Activated T-cell treated with anti-CD3 and anti-CD28 coated beads, Interleukin-2, amount 50 U/mL, for 24 hours (primary cell): Measurements from ENCODE around the gene UQCRC2.
"Not testable (repeated sequence)": the region's sequence is repeated elsewhere in the genome, so short reads cannot be mapped to it uniquely, and the experiment has no call there.

Experiments
- DNase-seq: peaks from one replicate; pipeline ENCODE4 v3.0.0-alpha.2; 2020
- H3K27ac Mint-ChIP-seq: 2 replicates; pipeline ENCODE4 v1.8.0; 2020; ENCODE audit warnings: mild to moderate bottlenecking, mixed read lengths
- H3K27me3 Mint-ChIP-seq: 2 replicates; pipeline ENCODE4 v1.8.0; 2020; ENCODE audit warnings: mixed read lengths
- H3K36me3 Mint-ChIP-seq: 2 replicates; pipeline ENCODE4 v1.8.0; 2020; ENCODE audit warnings: low read depth, mixed read lengths
- H3K4me1 Mint-ChIP-seq: 2 replicates; pipeline ENCODE4 v1.8.0; 2020; ENCODE audit warnings: low read depth, mixed read lengths
- H3K4me3 Mint-ChIP-seq: 2 replicates; pipeline ENCODE4 v1.8.0; 2020; ENCODE audit warnings: mild to moderate bottlenecking, moderate library complexity, mixed read lengths
- H3K9me3 Mint-ChIP-seq: 2 replicates; pipeline ENCODE4 v1.8.0; 2020; ENCODE audit warnings: mixed read lengths

The UQCRC2 gene

DNA sequence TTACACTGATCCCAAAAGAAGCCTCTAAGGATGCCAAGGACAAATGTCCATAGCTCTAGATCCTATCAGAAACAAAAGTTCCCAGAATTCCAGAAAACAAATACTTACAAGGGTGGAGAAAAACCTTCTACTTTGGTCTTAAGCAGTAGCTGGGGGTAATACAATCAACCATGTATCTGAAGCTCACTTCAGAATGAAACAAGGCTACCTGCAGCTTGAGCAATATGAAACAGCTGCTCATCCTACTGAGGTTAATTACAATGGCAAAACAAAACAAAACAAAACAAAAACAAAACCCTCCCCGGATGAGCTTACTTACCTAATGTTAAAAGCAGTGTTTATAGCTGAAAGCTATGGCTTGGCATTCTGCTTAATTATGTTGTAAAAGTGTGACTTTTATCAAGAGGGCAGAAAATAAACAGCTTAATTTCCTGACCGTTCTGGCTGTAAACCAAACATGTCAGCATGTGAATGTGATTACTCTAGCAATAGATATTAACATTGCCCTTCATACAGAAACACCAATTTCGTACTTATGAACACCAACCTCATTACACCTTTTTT lies 37.3 kb downstream of the UQCRC2 start:
- Mint-ChIP-seq H3K4me1 (peaks cover 10% of the 10 kb centered on the region), H3K27me3 (no peaks in the 10 kb centered on the region), H3K9me3 (no peaks in the 10 kb centered on the region), H3K36me3 (peaks cover 15% of the 10 kb centered on the region), H3K4me3 (no peak overlapping the region), H3K27ac (no peak overlapping the region)
- DNase-seq = no peak

GRCh38 chr16:21991621-21992020 lies 38.5 kb downstream of the UQCRC2 start:
- Mint-ChIP-seq H3K4me1 (peaks cover 10% of the 10 kb centered on the region), H3K27me3 (no peaks in the 10 kb centered on the region), H3K27ac (no peak overlapping the region), H3K4me3 (no peak overlapping the region), H3K36me3 (peaks cover 6% of the 10 kb centered on the region), H3K9me3 (no peaks in the 10 kb centered on the region)
- DNase-seq = no peak

DNA sequence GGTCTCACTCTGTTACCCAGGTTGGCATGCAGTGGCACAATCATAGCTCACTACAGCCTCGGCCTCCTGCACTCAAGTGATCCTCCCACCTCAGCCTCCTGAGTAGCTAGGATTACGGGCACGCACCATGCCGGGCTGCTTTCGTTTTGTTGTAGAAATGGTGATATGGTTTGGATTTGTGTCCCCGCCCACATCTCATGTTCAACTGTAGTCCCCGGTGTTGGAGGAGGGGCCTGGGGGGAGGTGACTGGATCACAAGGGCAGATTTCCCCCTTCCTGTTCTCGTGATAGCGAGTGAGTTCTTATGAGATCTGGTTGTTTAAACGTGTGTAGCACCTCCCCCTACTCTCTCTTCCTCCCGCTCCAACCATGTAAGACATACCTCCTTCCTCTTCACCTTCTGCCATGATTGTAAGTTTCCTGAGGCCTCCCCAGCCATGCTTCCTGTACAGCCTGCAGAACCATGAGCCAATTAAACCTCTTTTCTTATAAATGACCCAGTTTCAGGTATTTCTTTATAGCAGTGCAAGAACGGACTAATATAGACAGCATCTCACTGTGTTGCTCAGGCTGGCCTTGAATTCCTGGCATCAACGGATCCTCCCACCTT lies 41.8 kb downstream of the UQCRC2 start:
- Mint-ChIP-seq H3K4me1 (peaks cover 10% of the 10 kb centered on the region), H3K9me3 (no peaks in the 10 kb centered on the region), H3K36me3 (no peaks in the 10 kb centered on the region), H3K27me3 (no peaks in the 10 kb centered on the region), H3K4me3 (no peak overlapping the region), H3K27ac (no peak overlapping the region)
- no peak for DNase-seq

DNA sequence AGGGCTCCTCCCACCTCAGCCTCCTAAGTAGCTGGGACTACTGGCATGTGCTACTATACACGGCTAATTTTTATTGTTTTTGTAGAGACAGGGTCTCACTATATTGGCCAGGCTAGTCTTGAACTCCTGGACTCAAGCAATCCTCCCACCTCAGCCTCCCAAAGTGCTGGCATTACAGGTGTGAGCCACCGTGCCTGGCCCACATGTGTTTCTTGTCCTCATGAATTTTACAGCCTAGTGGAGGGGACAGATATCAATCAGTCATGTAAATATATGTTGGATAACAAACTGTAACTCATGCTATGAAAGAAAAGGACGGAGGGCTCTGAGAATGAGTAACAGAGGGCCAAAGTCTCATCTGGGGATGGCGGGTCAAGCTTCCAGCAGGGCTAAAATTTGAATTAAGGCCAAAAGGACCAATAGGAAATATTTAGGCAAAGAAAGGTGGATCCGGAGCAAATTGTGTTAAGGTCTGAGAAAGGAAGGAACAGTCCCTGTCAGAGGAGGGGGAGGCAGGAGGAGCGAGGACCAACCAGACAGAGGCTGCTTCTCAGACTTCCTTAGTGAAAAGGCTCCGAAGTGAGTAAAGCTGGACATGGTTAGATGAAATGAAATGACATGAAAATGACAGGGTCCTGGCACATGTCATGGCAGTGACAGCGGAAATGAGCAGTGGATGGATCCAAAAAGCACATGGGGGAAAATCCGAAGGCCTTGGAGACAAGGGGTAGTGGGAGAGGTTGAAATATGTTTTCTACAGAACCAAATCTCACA lies 43.9 kb downstream of the UQCRC2 start:
- no peak overlapping the region for H3K27ac Mint-ChIP-seq

DNA sequence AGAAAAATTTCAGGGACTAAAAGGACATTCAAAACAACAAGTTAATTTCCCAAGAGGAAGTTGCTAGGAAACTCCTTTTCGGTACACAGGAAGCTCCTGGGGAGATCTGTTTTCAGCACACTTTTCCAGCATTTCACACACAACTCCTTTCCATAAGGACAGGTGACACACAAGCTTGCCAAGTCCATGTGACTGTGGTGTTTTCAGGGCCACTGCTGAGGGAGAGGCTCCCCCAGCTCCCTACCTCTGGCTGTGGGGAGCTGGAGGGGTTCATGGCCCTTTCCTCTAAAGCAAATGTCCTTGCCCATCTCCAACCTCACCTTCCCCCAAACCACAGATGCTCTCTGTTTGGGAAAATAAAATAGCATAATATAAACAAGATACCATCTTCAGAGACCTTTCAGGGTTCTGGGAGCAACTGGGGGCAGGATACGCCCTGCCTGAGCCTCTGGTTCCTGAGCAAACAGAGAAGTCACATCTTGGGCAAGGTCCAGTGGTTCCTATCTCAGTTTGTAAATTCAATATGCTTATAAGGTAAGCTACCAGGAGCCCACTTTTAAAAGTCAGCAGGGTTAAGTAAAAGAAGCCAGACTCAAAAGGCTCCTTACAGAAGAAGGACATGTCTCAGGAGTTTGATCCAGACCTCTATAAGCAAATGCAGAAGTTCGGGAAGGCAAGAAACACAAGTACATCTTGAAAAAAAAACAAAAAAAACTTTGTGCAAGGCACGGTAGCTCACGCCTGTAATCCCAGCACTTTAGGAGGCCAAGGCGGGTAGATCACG lies 44.7 kb downstream of the UQCRC2 start:
- Mint-ChIP-seq H3K27me3 (no peaks in the 10 kb centered on the region), H3K4me1 (peaks cover 6% of the 10 kb centered on the region), H3K27ac (no peak overlapping the region), H3K36me3 (no peaks in the 10 kb centered on the region), H3K4me3 (no peak overlapping the region), H3K9me3 (no peaks in the 10 kb centered on the region)
- DNase-seq = no peak

More for the DNA sequence above, 43.9 kb downstream of the UQCRC2 start:
- Mint-ChIP-seq H3K36me3 (no peaks in the 10 kb centered on the region), H3K9me3 (no peaks in the 10 kb centered on the region), H3K4me3 (no peak overlapping the region), H3K4me1 (peaks cover 6% of the 10 kb centered on the region), H3K27me3 (no peaks in the 10 kb centered on the region)
- no peak for DNase-seq

GRCh38 chr16:22001591-22001990 lies 48.4 kb downstream of the UQCRC2 start:
- DNase-seq = no peak
- Mint-ChIP-seq H3K9me3 (no peaks in the 10 kb centered on the region), H3K36me3 (no peaks in the 10 kb centered on the region), H3K4me1 (peaks cover 9% of the 10 kb centered on the region), H3K27ac (no peak overlapping the region), H3K27me3 (no peaks in the 10 kb centered on the region), H3K4me3 (no peak overlapping the region)

DNA sequence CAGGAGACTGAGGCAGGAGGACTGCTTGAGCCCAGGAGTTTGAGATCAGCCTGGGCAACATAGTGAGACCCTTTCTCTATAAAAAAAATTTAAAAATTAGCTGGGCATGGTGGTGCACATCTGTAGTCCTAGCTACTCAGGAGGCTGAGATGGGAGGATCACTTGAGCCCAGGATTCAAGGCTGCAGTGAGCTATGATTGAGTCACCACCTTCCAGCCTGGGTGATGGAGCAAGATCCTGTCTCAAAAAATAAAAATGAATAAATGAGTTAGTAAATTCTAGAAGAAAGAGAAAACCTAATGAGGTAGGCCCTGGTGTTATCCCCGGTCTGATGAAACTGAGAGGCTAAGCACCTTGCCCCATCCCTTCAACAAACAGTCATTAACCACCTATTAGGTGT lies 48.9 kb downstream of the UQCRC2 start:
- DNase-seq, H3K36me3 Mint-ChIP-seq, H3K4me3 Mint-ChIP-seq, H3K27ac Mint-ChIP-seq, H3K9me3 Mint-ChIP-seq, H3K27me3 Mint-ChIP-seq: not testable (repeated sequence)
- peaks cover 13% of the 10 kb centered on the region for H3K4me1 Mint-ChIP-seq

GRCh38 chr16:22003195-22003594 lies 50.0 kb downstream of the UQCRC2 start:
- DNase-seq = no peak
- H3K27me3 Mint-ChIP-seq = no peaks in the 10 kb centered on the region
- H3K9me3 Mint-ChIP-seq = no peaks in the 10 kb centered on the region
- H3K4me1 Mint-ChIP-seq = peaks cover 17% of the 10 kb centered on the region
- H3K4me3 Mint-ChIP-seq = no peak overlapping the region
- H3K27ac Mint-ChIP-seq = no peak overlapping the region
- peaks cover 2% of the 10 kb centered on the region for H3K36me3 Mint-ChIP-seq

DNA sequence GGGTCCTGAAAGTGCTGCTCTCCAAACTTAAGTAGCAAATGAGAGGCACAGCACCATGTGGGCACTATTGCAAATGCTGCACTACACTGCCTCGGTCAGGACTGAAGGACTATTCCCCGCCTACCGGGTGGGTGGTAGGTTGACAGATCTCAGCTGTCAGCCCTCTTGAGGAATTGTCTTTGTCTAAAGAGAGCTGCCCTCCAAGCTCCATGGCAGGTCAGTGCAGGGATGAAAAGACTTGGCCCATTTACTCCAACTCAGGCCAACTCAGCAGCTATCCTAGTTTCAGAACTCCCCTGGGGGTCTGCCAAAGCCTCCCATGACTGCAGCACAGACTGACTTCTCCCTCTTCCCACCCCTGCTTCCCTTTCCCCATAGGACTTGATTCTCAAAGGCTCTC lies 51.2 kb downstream of the UQCRC2 start:
- Mint-ChIP-seq H3K9me3 (no peaks in the 10 kb centered on the region), H3K4me1 (peaks cover 22% of the 10 kb centered on the region), H3K4me3 (no peak overlapping the region), H3K27ac (no peak overlapping the region), H3K36me3 (peaks cover 6% of the 10 kb centered on the region), H3K27me3 (no peaks in the 10 kb centered on the region)
- no peak for DNase-seq

- no peak for DNase-seq
- Mint-ChIP-seq H3K4me1 (peaks cover 33% of the 10 kb centered on the region), H3K27me3 (no peaks in the 10 kb centered on the region), H3K9me3 (no peaks in the 10 kb centered on the region), H3K4me3 (no peak overlapping the region), H3K36me3 (peaks cover 12% of the 10 kb centered on the region), H3K27ac (no peak overlapping the region)
Measured at GRCh38 chr16:22005746-22006145, 52.6 kb downstream of the UQCRC2 start.

DNA sequence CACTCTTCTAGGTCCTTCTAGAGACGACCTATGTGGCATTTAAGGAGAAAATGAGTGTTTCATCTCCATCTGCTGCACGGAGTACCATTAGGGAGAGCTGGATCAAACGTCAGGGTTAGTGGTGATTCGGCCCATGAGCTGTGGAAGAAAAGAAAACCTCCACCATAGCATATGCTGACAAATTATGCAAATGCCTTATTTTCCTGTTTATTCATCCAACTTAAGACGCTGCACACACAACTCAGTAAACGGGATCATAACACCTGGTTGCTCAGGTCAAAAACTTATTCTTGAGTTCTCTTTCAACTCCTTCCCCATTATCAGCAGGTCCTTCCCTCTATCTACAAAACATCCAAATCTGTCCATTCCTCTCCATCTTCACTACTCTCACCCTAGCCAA lies 53.5 kb downstream of the UQCRC2 start:
- peak overlapping the region; percentile 90 for H3K27ac Mint-ChIP-seq
- peaks cover 12% of the 10 kb centered on the region for H3K36me3 Mint-ChIP-seq
- H3K9me3 Mint-ChIP-seq = no peaks in the 10 kb centered on the region
- H3K4me1 Mint-ChIP-seq = peaks cover 36% of the 10 kb centered on the region
- H3K4me3 Mint-ChIP-seq = peak overlapping the region; percentile 79
- DNase-seq = no peak
- H3K27me3 Mint-ChIP-seq = no peaks in the 10 kb centered on the region

GRCh38 chr16:22007159-22007508 lies 54.0 kb downstream of the UQCRC2 start:
- H3K27me3 Mint-ChIP-seq = no peaks in the 10 kb centered on the region
- no peaks in the 10 kb centered on the region for H3K9me3 Mint-ChIP-seq
- peaks cover 41% of the 10 kb centered on the region for H3K4me1 Mint-ChIP-seq
- H3K27ac Mint-ChIP-seq = peak overlapping the region; percentile 90
- no peak for DNase-seq
- peaks cover 12% of the 10 kb centered on the region for H3K36me3 Mint-ChIP-seq
- H3K4me3 Mint-ChIP-seq = peak overlapping the region; percentile 79

DNA sequence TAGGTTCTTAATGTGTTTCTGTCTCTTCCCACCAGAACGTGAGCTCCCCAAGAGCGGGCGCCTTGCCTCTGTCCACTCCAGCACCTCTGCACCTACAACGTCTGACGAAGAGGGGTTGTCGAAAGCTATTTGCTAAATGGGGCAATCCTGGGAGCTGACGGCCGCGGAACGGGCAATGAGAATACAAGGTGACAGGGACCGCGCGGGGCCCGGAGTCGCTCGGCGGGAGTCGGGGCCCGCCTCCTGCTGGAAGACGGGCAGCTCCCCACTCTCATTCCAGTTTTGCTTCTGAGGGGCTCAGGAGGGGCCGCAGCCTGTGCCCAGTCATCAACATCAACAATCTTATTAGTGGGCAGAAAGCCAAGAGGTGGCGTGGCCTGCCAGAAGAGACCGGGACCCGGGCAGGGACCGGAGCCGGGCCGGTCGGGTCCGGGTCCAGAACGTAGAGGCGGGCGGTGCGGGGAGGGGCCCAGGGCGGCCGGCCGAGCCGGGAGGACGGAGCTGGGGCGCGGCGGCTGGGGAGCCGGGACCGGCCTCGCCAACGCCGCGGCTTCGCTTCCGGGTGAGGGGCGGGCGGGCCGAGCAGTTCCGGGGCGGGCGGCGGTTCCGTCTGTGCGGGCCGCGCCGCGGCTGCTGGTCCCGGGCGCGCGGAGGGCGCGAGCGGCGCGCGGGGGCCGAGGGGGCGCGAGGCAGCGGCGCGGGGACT lies 54.5 kb downstream of the UQCRC2 start, which contains the start of gene MOSMO:
TSS of gene MOSMO (plus strand) at position 603 of the 706 bp plus-strand sequence. CDS start 191 bp downstream, outside the sequence.
- Mint-ChIP-seq H3K27me3 (no peaks in the 10 kb centered on the region), H3K4me3 (peak within 1 kb of the TSS; percentile 88), H3K27ac (peak within 1 kb of the TSS; percentile 90), H3K36me3 (peaks cover 12% of the 10 kb centered on the region), H3K9me3 (no peaks in the 10 kb centered on the region), H3K4me1 (peaks cover 46% of the 10 kb centered on the region)
- DNase-seq = peak; percentile 83
